Gastrocnemius medialis (tissue), 4 donors: ENCODE results near the gene DNASE1L3. TPM values are rescaled to one million over a fixed set of nuclear protein-coding genes. Genes with fewer than 3 reads are reported as not detected.

Experiments used
- ATAC-seq, 2 donors: fragments of 150-250 bp; one replicate each; pipeline ENCODE4 v1.9.1; 2016
- DNase-seq, 2 donors: peaks; one replicate each; pipeline ENCODE4 v3.0.0-alpha.2; 2019
- H3K27ac ChIP-seq, 4 donors: fragments of 200-600 bp; sonication (generic); 1 replicate in 1 of 4; 2 replicates in 3 of 4; pipeline ENCODE4 v1.5.1; 2016 to 2018; ENCODE audit warnings: mild to moderate bottlenecking in 2 of 4, moderate library complexity in 1 of 4
- H3K27me3 ChIP-seq, 3 donors: fragments of 200-600 bp; sonication (generic) in 2 of 3; 1 replicate in 1 of 3; 2 replicates in 2 of 3; pipeline versions ENCODE4 v1.5.1 to v1.6.0; 2016 to 2019; ENCODE audit warnings: mild to moderate bottlenecking in 1 of 3, moderate library complexity in 1 of 3
- H3K36me3 ChIP-seq, 2 donors: fragments of 200-600 bp; sonication (generic) in 1 of 2; one replicate each; pipeline ENCODE4 v1.5.1; 2017 to 2018
- H3K4me1 ChIP-seq, 2 donors: fragments of 200-600 bp; sonication (generic) in 1 of 2; one replicate each; pipeline ENCODE4 v1.5.1; 2016 to 2017; ENCODE audit warnings: mild to moderate bottlenecking in 2 of 2
- H3K4me3 ChIP-seq, 4 donors: fragments of 200-600 bp; sonication (generic) in 3 of 4; 1 replicate in 1 of 4; 2 replicates in 3 of 4; pipeline ENCODE4 v1.5.1; 2016 to 2019; ENCODE audit warnings: mild to moderate bottlenecking in 2 of 4
- H3K9me3 ChIP-seq, 3 donors: fragments of 200-600 bp; sonication (generic) in 2 of 3; 1 replicate in 1 of 3; 2 replicates in 2 of 3; pipeline ENCODE4 v1.5.1; 2016 to 2019
- CTCF ChIP-seq, 5 experiments: fragments of 450-650 bp in 3 of 5; fragments of 200-600 bp in 2 of 5; sonication (generic) in 2 of 5; IDR thresholded peaks in 4 of 5; conservative IDR thresholded peaks in 1 of 5; 1 replicate in 4 of 5; 2 replicates in 1 of 5; pipeline ENCODE4 v1.5.1; 2016 to 2019; ENCODE audit warnings: antibody characterized with exemption in 5 of 5, mild to moderate bottlenecking in 3 of 5, moderate library complexity in 3 of 5
- POLR2A ChIP-seq, 2 donors: fragments of 450-650 bp; IDR thresholded peaks; one replicate each; pipeline ENCODE4 v1.6.1; 2017; ENCODE audit warnings: antibody characterized with exemption in 2 of 2, mild to moderate bottlenecking in 2 of 2, moderate library complexity in 2 of 2
- in situ Hi-C, 4 donors: fragments of 200-750 bp; cut with MboI; loops; one replicate each; pipeline versions ENCODE4 v1.15.0 to v1.8.0; 2017; ENCODE audit warnings: low sequenced_read_pairs in 4 of 4
- intact Hi-C: fragments of 100-400 bp; cut with DNase I; formaldehyde crosslinking; loops from one replicate; pipeline ENCODE4 v1.15.1; 2023; ENCODE audit warnings: low total_unique reads
- total RNA-seq, 4 donors: library from RNA; depleted of rRNA; stranded (reverse); fragments of >200 nt; gene quantifications; one replicate each; pipeline versions ENCODE4 v1.1.0 to v1.2.3, GENCODE V29; 2016

DNASE1L3 gene
- total RNA-seq, 4 donors from 2014 or later: 0.29 to 0.42 TPM; not detected in 2

GRCh38 chr3:58161435-58162398 lies 49.1 kb downstream of the DNASE1L3 start:
- peak; percentile 42 to 44 for ATAC-seq
- H3K4me1 ChIP-seq: peaks cover 0 to 2% of the 10 kb centered on the region in 2 donors
- no peaks in the 10 kb centered on the region for H3K36me3 ChIP-seq
- no peaks in the 10 kb centered on the region for H3K27me3 ChIP-seq
- in situ Hi-C loops: no loop called here
- TF ChIP-seq CTCF (IDR thresholded peaks at IDR 0.05 in 4 of 5, conservative IDR thresholded peaks at IDR 0.05 in 1 of 5): no peak
- no peak for TF ChIP-seq POLR2A (IDR thresholded peaks at IDR 0.05)
- H3K9me3 ChIP-seq: no peaks in the 10 kb centered on the region
- peak in 1 of 2 donors; percentile 37 for DNase-seq
- H3K4me3 ChIP-seq: no peak overlapping the region
- intact Hi-C loops: no loop called here
- H3K27ac ChIP-seq: peak overlapping the region in 1 of 4 donors; percentile 28

GRCh38 chr3:58160399-58160798 lies 50.4 kb downstream of the DNASE1L3 start:
- intact Hi-C loops: no loop called here
- Histone ChIP-seq H3K36me3 (no peaks in the 10 kb centered on the region), H3K4me3 (no peak overlapping the region), H3K27ac (no peak overlapping the region), H3K4me1 (peaks cover 0 to 2% of the 10 kb centered on the region in 2 donors), H3K9me3 (no peaks in the 10 kb centered on the region), H3K27me3 (no peaks in the 10 kb centered on the region)
- ATAC-seq (no peak), DNase-seq (no peak)
- no peak for TF ChIP-seq CTCF (IDR thresholded peaks at IDR 0.05 in 4 of 5, conservative IDR thresholded peaks at IDR 0.05 in 1 of 5)
- no peak for TF ChIP-seq POLR2A (IDR thresholded peaks at IDR 0.05)
- in situ Hi-C loops: no loop called here

- no peak for TF ChIP-seq POLR2A (IDR thresholded peaks at IDR 0.05)
- no peak for TF ChIP-seq CTCF (IDR thresholded peaks at IDR 0.05 in 4 of 5, conservative IDR thresholded peaks at IDR 0.05 in 1 of 5)
- Histone ChIP-seq H3K27ac (no peak overlapping the region), H3K4me1 (no peaks in the 10 kb centered on the region), H3K9me3 (no peaks in the 10 kb centered on the region), H3K4me3 (no peak overlapping the region), H3K27me3 (no peaks in the 10 kb centered on the region), H3K36me3 (no peaks in the 10 kb centered on the region)
- ATAC-seq (no peak), DNase-seq (no peak)
- in situ Hi-C loops: no loop called here
- intact Hi-C loops: no loop called here
Measured at GRCh38 chr3:58158442-58159153, 52.2 kb downstream of the DNASE1L3 start.

GRCh38 chr3:58157700-58158099 lies 53.1 kb downstream of the DNASE1L3 start:
- intact Hi-C loops: no loop called here
- ATAC-seq (no peak), DNase-seq (no peak)

More at GRCh38 chr3:58157700-58158099, 53.1 kb downstream of the DNASE1L3 start:
- no peaks in the 10 kb centered on the region for H3K4me1 ChIP-seq
- no peaks in the 10 kb centered on the region for H3K36me3 ChIP-seq
- H3K9me3 ChIP-seq: no peaks in the 10 kb centered on the region
- H3K27me3 ChIP-seq: no peaks in the 10 kb centered on the region
- in situ Hi-C loops: no loop called here
- H3K4me3 ChIP-seq: no peak overlapping the region
- TF ChIP-seq CTCF (IDR thresholded peaks at IDR 0.05 in 4 of 5, conservative IDR thresholded peaks at IDR 0.05 in 1 of 5) (no peak), POLR2A (IDR thresholded peaks at IDR 0.05) (no peak)
- no peak overlapping the region for H3K27ac ChIP-seq
